ENCODE results near the gene TMTC3. TPM values are rescaled to one million over a fixed set of nuclear protein-coding genes. Genes with fewer than 3 reads are reported as not detected.
A peak's percentile ranks its signal among the peaks of the same experiment; 100 is the strongest.

Gene TMTC3
- total RNA-seq (9.2 TPM), polyA plus RNA-seq (1 to 10 TPM; 1.4 to 4.0 (median 3.2) TPM)

GRCh38 chr12:88141774-88142609 is at the start of gene TMTC3, which contains the start of gene CEP290:
TSS of gene TMTC3 (plus strand) at chr12:88142307. CDS start at chr12:88148316, 6,009 bp downstream.
TSS of gene CEP290 (minus strand) at chr12:88142088. CDS start at chr12:88141307, 781 bp downstream.
- Mint-ChIP-seq H3K27ac (peak within 1 kb of the TSS; percentile 91 to 99 (median 98)), H3K4me3 (peak within 1 kb of the TSS; percentile 92 to 96 (median 94)), H3K27me3 (no peaks in the 10 kb centered on the region), H3K36me3 (peaks cover 21% of the 10 kb centered on the region), H3K9me3 (no peaks in the 10 kb centered on the region), H3K4me1 (peaks cover 23 to 60% (median 47%) of the 10 kb centered on the region in 4 donors)
- Histone ChIP-seq H3K4me3 (ENCODE audit: low read depth, low read length) (peak within 1 kb of the TSS; percentile 92), H3K4me1 (ENCODE audit: control insufficient read depth, insufficient read depth, low read length, poor library complexity, severe bottlenecking) (peaks cover 28% of the 10 kb centered on the region), H3K36me3 (ENCODE audit: control insufficient read depth, insufficient read depth, low read length) (peaks cover 10% of the 10 kb centered on the region), H3K27ac (ENCODE audit: insufficient read depth, low read length, poor library complexity, severe bottlenecking) (peak within 1 kb of the TSS; percentile 88), H3K9me3 (ENCODE audit: control insufficient read depth in 2 of 2, low read length in 2 of 2) (no peaks in the 10 kb centered on the region), H3K27me3 (ENCODE audit: control insufficient read depth, insufficient read depth, low read length) (no peaks in the 10 kb centered on the region)
- ATAC-seq (ENCODE audit: low read depth in 2 of 2), result peak; percentile 95 to 97
- peak; percentile 93 to 99 (median 95) for DNase-seq

- no peaks in the 10 kb centered on the region for H3K4me1 ChIP-seq (ENCODE audit: control insufficient read depth, insufficient read depth, low read length, poor library complexity, severe bottlenecking)
- no peak overlapping the region for H3K4me3 ChIP-seq (ENCODE audit: low read depth, low read length)
- Mint-ChIP-seq H3K4me3 (no peak overlapping the region), H3K4me1 (peaks cover 0 to 1% (median 0%) of the 10 kb centered on the region in 4 donors), H3K9me3 (no peaks in the 10 kb centered on the region), H3K27ac (peak overlapping the region in 1 of 3 donors; percentile 41), H3K27me3 (no peaks in the 10 kb centered on the region), H3K36me3 (peaks cover 21% of the 10 kb centered on the region)
- no peaks in the 10 kb centered on the region for H3K9me3 ChIP-seq (ENCODE audit: control insufficient read depth in 2 of 2, low read length in 2 of 2)
- H3K36me3 ChIP-seq (ENCODE audit: control insufficient read depth, insufficient read depth, low read length), result peaks cover 21% of the 10 kb centered on the region
- no peak for DNase-seq
- ATAC-seq (ENCODE audit: low read depth in 2 of 2), result no peak
- H3K27ac ChIP-seq (ENCODE audit: insufficient read depth, low read length, poor library complexity, severe bottlenecking), result no peak overlapping the region
- no peaks in the 10 kb centered on the region for H3K27me3 ChIP-seq (ENCODE audit: control insufficient read depth, insufficient read depth, low read length)
Observed at GRCh38 chr12:88092771-88093170, 49.3 kb upstream of the TMTC3 start.

DNA sequence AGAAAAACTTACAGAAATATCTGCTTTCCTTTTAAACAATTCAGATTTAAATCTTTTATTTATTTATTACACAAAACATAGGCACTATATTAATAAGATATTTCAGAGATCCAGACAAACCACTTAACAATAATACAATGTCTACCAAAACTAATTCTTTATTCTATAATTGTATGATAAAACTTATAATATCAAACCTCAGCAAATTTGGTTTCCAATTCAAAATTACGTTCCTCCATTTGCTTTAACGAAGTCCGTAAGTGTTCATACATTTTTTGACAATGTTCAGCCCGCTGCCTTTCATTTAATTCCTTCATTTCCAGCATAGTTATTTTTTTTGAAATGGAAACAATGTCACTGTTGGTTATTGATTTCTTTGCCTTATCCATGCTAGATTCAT is 48.5 kb upstream of the TMTC3 start:
- H3K27me3 Mint-ChIP-seq, result no peaks in the 10 kb centered on the region
- H3K4me3 ChIP-seq (ENCODE audit: low read depth, low read length), result no peak overlapping the region
- H3K27me3 ChIP-seq (ENCODE audit: control insufficient read depth, insufficient read depth, low read length), result no peaks in the 10 kb centered on the region
- H3K36me3 ChIP-seq (ENCODE audit: control insufficient read depth, insufficient read depth, low read length), result peaks cover 19% of the 10 kb centered on the region
- H3K9me3 ChIP-seq (ENCODE audit: control insufficient read depth in 2 of 2, low read length in 2 of 2), result no peaks in the 10 kb centered on the region
- ATAC-seq (ENCODE audit: low read depth in 2 of 2) (no peak), DNase-seq (no peak)
- H3K27ac Mint-ChIP-seq, result no peak overlapping the region
- no peaks in the 10 kb centered on the region for H3K4me1 ChIP-seq (ENCODE audit: control insufficient read depth, insufficient read depth, low read length, poor library complexity, severe bottlenecking)
- H3K9me3 Mint-ChIP-seq, result no peaks in the 10 kb centered on the region
- H3K4me1 Mint-ChIP-seq, result peaks cover 0 to 1% (median 0%) of the 10 kb centered on the region in 4 donors
- peaks cover 24% of the 10 kb centered on the region for H3K36me3 Mint-ChIP-seq
- no peak overlapping the region for H3K27ac ChIP-seq (ENCODE audit: insufficient read depth, low read length, poor library complexity, severe bottlenecking)
- H3K4me3 Mint-ChIP-seq, result no peak overlapping the region

DNA sequence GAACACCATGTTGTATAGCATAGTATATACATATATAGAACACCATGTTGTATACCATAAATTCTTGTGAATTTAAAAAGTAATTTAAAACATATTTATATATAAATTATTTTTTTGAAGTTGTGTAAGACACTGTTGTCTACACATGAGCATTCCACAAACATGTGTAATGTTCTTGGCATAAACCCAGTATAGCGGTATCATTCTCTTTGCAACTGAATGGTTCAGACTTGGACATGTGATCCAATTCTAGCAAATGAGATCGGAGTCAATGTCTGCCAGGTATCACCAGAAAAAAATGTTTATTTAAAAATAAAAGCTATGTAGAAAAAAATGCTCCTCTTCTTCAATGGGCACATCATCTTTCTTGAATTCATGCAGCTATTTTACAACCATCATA is 34.1 kb upstream of the TMTC3 start:
- Histone ChIP-seq H3K9me3 (ENCODE audit: control insufficient read depth in 2 of 2, low read length in 2 of 2) (no peaks in the 10 kb centered on the region), H3K4me1 (ENCODE audit: control insufficient read depth, insufficient read depth, low read length, poor library complexity, severe bottlenecking) (no peaks in the 10 kb centered on the region), H3K4me3 (ENCODE audit: low read depth, low read length) (no peak overlapping the region), H3K27ac (ENCODE audit: insufficient read depth, low read length, poor library complexity, severe bottlenecking) (no peak overlapping the region), H3K27me3 (ENCODE audit: control insufficient read depth, insufficient read depth, low read length) (no peaks in the 10 kb centered on the region), H3K36me3 (ENCODE audit: control insufficient read depth, insufficient read depth, low read length) (peaks cover 35% of the 10 kb centered on the region)
- no peak overlapping the region for H3K4me3 Mint-ChIP-seq
- DNase-seq (no peak), ATAC-seq (ENCODE audit: low read depth in 2 of 2) (no peak)
- no peak overlapping the region for H3K27ac Mint-ChIP-seq
- peaks cover 0 to 4% (median 3%) of the 10 kb centered on the region in 4 donors for H3K4me1 Mint-ChIP-seq
- no peaks in the 10 kb centered on the region for H3K9me3 Mint-ChIP-seq
- peaks cover 33% of the 10 kb centered on the region for H3K36me3 Mint-ChIP-seq
- no peaks in the 10 kb centered on the region for H3K27me3 Mint-ChIP-seq

GRCh38 chr12:88111074-88111652 is 30.9 kb upstream of the TMTC3 start:
- DNase-seq, result peak in 2 of 3 donors; percentile 38 to 57
- peaks cover 47% of the 10 kb centered on the region for H3K36me3 Mint-ChIP-seq
- H3K36me3 ChIP-seq (ENCODE audit: control insufficient read depth, insufficient read depth, low read length), result peaks cover 35% of the 10 kb centered on the region
- H3K4me1 Mint-ChIP-seq, result peaks cover 0 to 4% (median 3%) of the 10 kb centered on the region in 4 donors
- H3K4me3 Mint-ChIP-seq, result peak overlapping the region in 1 of 4 donors; percentile 38
- peak overlapping the region in 1 of 3 donors; percentile 51 for H3K27ac Mint-ChIP-seq
- no peak overlapping the region for H3K27ac ChIP-seq (ENCODE audit: insufficient read depth, low read length, poor library complexity, severe bottlenecking)
- H3K27me3 Mint-ChIP-seq, result no peaks in the 10 kb centered on the region
- no peak for ATAC-seq (ENCODE audit: low read depth in 2 of 2)
- H3K4me3 ChIP-seq (ENCODE audit: low read depth, low read length), result peak overlapping the region; percentile 61
- H3K27me3 ChIP-seq (ENCODE audit: control insufficient read depth, insufficient read depth, low read length), result no peaks in the 10 kb centered on the region
- H3K4me1 ChIP-seq (ENCODE audit: control insufficient read depth, insufficient read depth, low read length, poor library complexity, severe bottlenecking), result no peaks in the 10 kb centered on the region
- no peaks in the 10 kb centered on the region for H3K9me3 Mint-ChIP-seq
- H3K9me3 ChIP-seq (ENCODE audit: control insufficient read depth in 2 of 2, low read length in 2 of 2), result no peaks in the 10 kb centered on the region

DNA sequence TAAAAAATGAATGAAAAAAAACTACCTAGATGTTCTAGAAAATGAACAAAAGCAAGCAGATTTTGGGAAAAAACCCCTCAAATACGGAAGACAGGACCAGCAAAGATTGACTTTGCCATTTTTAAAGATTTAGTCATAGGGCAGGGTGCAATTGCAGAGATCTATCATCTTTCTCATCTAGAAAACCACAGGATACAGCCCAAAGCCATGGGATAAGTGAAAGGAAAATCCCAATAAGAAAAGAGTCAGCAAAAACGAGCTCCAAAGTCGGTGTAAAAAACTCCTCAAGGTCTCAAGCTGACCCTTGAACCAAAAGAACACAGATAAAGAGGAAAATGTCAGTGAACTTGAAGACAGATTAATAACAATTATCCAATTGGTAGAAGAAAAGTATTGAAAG is 28.2 kb upstream of the TMTC3 start:
- Histone ChIP-seq H3K9me3 (ENCODE audit: control insufficient read depth in 2 of 2, low read length in 2 of 2) (no peaks in the 10 kb centered on the region), H3K36me3 (ENCODE audit: control insufficient read depth, insufficient read depth, low read length) (peaks cover 44% of the 10 kb centered on the region), H3K27me3 (ENCODE audit: control insufficient read depth, insufficient read depth, low read length) (no peaks in the 10 kb centered on the region), H3K27ac (ENCODE audit: insufficient read depth, low read length, poor library complexity, severe bottlenecking) (no peak overlapping the region), H3K4me1 (ENCODE audit: control insufficient read depth, insufficient read depth, low read length, poor library complexity, severe bottlenecking) (no peaks in the 10 kb centered on the region), H3K4me3 (ENCODE audit: low read depth, low read length) (no peak overlapping the region)
- H3K4me1 Mint-ChIP-seq, result peaks cover 0 to 9% (median 3%) of the 10 kb centered on the region in 4 donors
- H3K4me3 Mint-ChIP-seq, result no peak overlapping the region
- H3K27ac Mint-ChIP-seq, result peak overlapping the region in 1 of 3 donors; percentile 24
- DNase-seq, result no peak
- H3K27me3 Mint-ChIP-seq, result no peaks in the 10 kb centered on the region
- ATAC-seq (ENCODE audit: low read depth in 2 of 2), result no peak
- H3K36me3 Mint-ChIP-seq, result peaks cover 50% of the 10 kb centered on the region
- peaks cover 0 to 1% (median 0%) of the 10 kb centered on the region in 7 donors for H3K9me3 Mint-ChIP-seq

DNA sequence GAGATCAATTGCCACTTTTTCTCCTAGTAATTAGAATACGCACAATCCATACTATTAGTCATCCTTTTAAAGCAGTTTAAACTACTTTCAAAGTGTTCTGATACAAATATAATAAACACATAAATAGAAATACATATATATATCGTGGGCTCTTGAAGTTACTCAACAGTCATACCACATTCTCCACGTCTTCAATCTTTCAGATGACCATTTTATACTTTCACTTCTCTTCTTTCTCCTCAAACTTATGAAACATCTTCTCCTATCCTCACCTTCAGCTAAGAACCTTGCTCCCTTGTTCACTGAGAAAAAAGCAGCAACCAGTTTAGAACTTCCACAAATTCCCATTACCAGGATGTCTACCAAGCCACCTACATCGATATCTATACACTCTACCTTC is 19.4 kb upstream of the TMTC3 start:
- Mint-ChIP-seq H3K4me3 (no peak overlapping the region), H3K27me3 (no peaks in the 10 kb centered on the region), H3K4me1 (no peaks in the 10 kb centered on the region), H3K9me3 (no peaks in the 10 kb centered on the region), H3K27ac (no peak overlapping the region), H3K36me3 (peaks cover 8% of the 10 kb centered on the region)
- H3K36me3 ChIP-seq (ENCODE audit: control insufficient read depth, insufficient read depth, low read length), result peaks cover 31% of the 10 kb centered on the region
- no peak overlapping the region for H3K27ac ChIP-seq (ENCODE audit: insufficient read depth, low read length, poor library complexity, severe bottlenecking)
- no peak overlapping the region for H3K4me3 ChIP-seq (ENCODE audit: low read depth, low read length)
- DNase-seq (no peak), ATAC-seq (ENCODE audit: low read depth in 2 of 2) (no peak)
- no peaks in the 10 kb centered on the region for H3K4me1 ChIP-seq (ENCODE audit: control insufficient read depth, insufficient read depth, low read length, poor library complexity, severe bottlenecking)
- no peaks in the 10 kb centered on the region for H3K9me3 ChIP-seq (ENCODE audit: control insufficient read depth in 2 of 2, low read length in 2 of 2)
- no peaks in the 10 kb centered on the region for H3K27me3 ChIP-seq (ENCODE audit: control insufficient read depth, insufficient read depth, low read length)

Measured in CD4-positive, CD25-positive, alpha-beta regulatory T cell (primary cell).